NB4 (cell line): ENCODE measurements around the gene NFATC1.

Experiments
- CTCF ChIP-seq: IDR thresholded peaks from one replicate; pipeline ENCODE4 v1.5.1; 2012; ENCODE audit warnings: low read depth, low read length
- POLR2A ChIP-seq: IDR thresholded peaks from 2 replicates; pipeline ENCODE4 v1.6.1; 2011; ENCODE audit warnings: mild to moderate bottlenecking; ENCODE audit not compliant: insufficient read length; ENCODE audit errors: extremely low read depth

GRCh38 chr18:79448621-79449020, 52.9 kb downstream of the NFATC1 start:
- TF ChIP-seq CTCF, result no peak
- TF ChIP-seq POLR2A, result no peak
